Activated CD8-positive, alpha-beta T cell treated with anti-CD3 and anti-CD28 coated beads for 36 hours (primary cell): ENCODE data around the gene NPTXR. TPM values are rescaled to one million over a fixed set of nuclear protein-coding genes. Genes with fewer than 3 reads are reported as not detected.

Experiments used
- ATAC-seq: fragments of 200-7000 bp; cut with Tn5 transposase; one replicate; pipeline ENCODE4 v1.10.0; 2021; ENCODE audit warnings: mild to moderate bottlenecking, moderate library complexity
- CTCF ChIA-PET: fragments of 350-600 bp; sonication (Branson Sonifier 250); formaldehyde crosslinking; loops from one replicate; lab custom pipeline; 2021; ENCODE audit warnings: antibody characterized with exemption; lab: Charles Lee
- POLR2A ChIA-PET: fragments of 350-600 bp; sonication (Branson Sonifier 250); formaldehyde crosslinking; loops from one replicate; lab custom pipeline; 2021; ENCODE audit warnings: antibody characterized with exemption; lab: Charles Lee
- DNase-seq: peaks from one replicate; pipeline ENCODE4 v3.0.0-alpha.2; 2020
- H3K27ac Mint-ChIP-seq: one replicate; pipeline ENCODE4 v1.8.0; 2021; ENCODE audit warnings: mild to moderate bottlenecking, mixed read lengths
- H3K27me3 Mint-ChIP-seq: one replicate; pipeline ENCODE4 v1.8.0; 2021; ENCODE audit warnings: mixed read lengths
- H3K36me3 Mint-ChIP-seq: one replicate; pipeline ENCODE4 v1.8.0; 2021; ENCODE audit warnings: low read depth, mixed read lengths
- H3K4me1 Mint-ChIP-seq: one replicate; pipeline ENCODE4 v1.8.0; 2021; ENCODE audit warnings: low read depth, mixed read lengths
- H3K4me3 Mint-ChIP-seq: one replicate; pipeline ENCODE4 v1.8.0; 2021; ENCODE audit warnings: mild to moderate bottlenecking, moderate library complexity, mixed read lengths
- H3K9me3 Mint-ChIP-seq: one replicate; pipeline ENCODE4 v1.8.0; 2021; ENCODE audit warnings: mixed read lengths
- intact Hi-C: fragments of 100-400 bp; cut with micrococcal nuclease; formaldehyde crosslinking; loops from one replicate; pipeline ENCODE4 v1.10.0; 2022
- total RNA-seq, 2 experiments: library from RNA; stranded (reverse); gene quantifications; one replicate each; pipeline ENCODE4 v1.2.3, GENCODE V29; 2021
- TF ChIP-seq, protein P1 (sequence below): fragments of 200-600 bp; IDR thresholded peaks from one replicate; pipeline ENCODE4 v1.8.0; 2022; ENCODE audit warnings: antibody characterized with exemption, mild to moderate bottlenecking

The NPTXR gene
- total RNA-seq, 2 experiments from 2014 or later: 0.69 to 0.83 TPM

DNA sequence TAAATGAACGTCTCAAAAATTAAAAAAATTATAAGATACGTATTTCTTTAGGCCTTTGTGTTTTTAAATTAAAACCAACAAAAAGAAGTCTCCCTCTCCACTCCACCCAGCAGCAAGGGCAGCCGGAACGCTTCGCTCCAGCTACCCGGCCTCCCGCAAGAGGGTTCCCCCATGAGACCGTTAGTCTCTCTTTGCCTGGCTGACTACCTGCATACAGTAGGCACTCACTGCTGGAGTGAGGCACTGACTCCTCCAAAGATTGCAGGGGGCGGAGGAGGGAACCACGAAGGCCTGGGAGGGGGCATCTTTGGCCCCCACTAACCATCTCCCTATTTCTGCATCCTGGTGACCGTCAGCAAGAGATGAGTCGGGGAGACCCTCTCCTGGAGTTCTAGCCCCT lies 18.1 kb upstream of the NPTXR start:
- DNase-seq (no peak), ATAC-seq (no peak)
- H3K27me3 Mint-ChIP-seq: no peaks in the 10 kb centered on the region
- H3K9me3 Mint-ChIP-seq: no peaks in the 10 kb centered on the region
- TF ChIP-seq, protein P1, sequence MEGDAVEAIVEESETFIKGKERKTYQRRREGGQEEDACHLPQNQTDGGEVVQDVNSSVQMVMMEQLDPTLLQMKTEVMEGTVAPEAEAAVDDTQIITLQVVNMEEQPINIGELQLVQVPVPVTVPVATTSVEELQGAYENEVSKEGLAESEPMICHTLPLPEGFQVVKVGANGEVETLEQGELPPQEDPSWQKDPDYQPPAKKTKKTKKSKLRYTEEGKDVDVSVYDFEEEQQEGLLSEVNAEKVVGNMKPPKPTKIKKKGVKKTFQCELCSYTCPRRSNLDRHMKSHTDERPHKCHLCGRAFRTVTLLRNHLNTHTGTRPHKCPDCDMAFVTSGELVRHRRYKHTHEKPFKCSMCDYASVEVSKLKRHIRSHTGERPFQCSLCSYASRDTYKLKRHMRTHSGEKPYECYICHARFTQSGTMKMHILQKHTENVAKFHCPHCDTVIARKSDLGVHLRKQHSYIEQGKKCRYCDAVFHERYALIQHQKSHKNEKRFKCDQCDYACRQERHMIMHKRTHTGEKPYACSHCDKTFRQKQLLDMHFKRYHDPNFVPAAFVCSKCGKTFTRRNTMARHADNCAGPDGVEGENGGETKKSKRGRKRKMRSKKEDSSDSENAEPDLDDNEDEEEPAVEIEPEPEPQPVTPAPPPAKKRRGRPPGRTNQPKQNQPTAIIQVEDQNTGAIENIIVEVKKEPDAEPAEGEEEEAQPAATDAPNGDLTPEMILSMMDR: no peak
- peaks cover 3% of the 10 kb centered on the region for H3K4me1 Mint-ChIP-seq
- peaks cover 5% of the 10 kb centered on the region for H3K36me3 Mint-ChIP-seq
- ChIA-PET CTCF (interaction anchor here (1.4 to 13.2 kb wide), 2 partner anchors 8 to 19 kb away, joined by 4 to 85 read pairs; partner anchors contain the start of gene CBX6), POLR2A (interaction anchor here (1.0 to 3.8 kb wide), 5 partner anchors 9 to 400 kb away, joined by 3 to 17 read pairs (median 5); partner anchors contain the start of gene NPTXR)
- no peak overlapping the region for H3K27ac Mint-ChIP-seq
- no peak overlapping the region for H3K4me3 Mint-ChIP-seq
- intact Hi-C loops: no loop called here

DNA sequence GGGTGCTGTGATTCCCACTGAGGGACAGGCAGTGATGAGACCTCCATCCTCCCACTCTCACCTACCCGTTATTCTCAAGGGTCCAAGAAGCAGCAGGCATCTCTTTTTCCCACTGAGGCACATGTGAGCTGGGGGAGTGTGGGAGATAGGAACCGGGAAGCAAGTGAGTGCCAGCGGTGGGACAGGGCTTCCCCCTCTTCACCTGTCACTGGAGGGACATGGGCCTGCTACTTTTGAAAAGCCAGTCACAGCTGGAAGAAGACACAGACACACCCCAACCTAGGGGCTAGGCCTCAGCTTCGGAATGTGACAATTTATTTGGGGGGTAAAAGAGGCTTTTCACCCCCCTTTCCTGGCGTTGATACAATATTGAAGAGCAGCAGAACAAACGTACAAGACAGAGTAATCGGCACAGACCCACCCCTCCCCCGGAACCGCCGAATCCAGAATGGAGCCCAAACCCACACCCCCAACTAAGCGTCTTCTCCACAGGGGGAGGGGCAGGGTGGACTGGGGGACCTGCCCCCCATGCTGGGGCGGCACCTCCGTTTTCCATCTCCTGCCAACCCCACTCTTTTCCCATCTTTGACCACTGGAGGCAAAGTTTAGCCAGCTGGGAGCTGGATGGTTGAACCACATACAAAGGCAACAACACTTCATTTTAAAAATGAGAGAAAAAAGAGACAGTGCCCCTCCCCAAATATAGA lies 17.5 kb upstream of the NPTXR start:
- ATAC-seq (no peak), DNase-seq (no peak)
- ChIA-PET CTCF (interaction anchor here (1.4 to 13.2 kb wide), 2 partner anchors 9 to 18 kb away, joined by 4 to 85 read pairs; partner anchors contain the start of gene CBX6), POLR2A (interaction anchor here (0.5 to 3.8 kb wide), 10 partner anchors 9 to 919 kb away, joined by 3 to 17 read pairs (median 4); partner anchors contain the start of gene NPTXR)
- Mint-ChIP-seq H3K27ac (no peak overlapping the region), H3K9me3 (no peaks in the 10 kb centered on the region), H3K36me3 (peaks cover 5% of the 10 kb centered on the region), H3K27me3 (no peaks in the 10 kb centered on the region), H3K4me3 (no peak overlapping the region), H3K4me1 (peaks cover 3% of the 10 kb centered on the region)
- TF ChIP-seq, protein P1: no peak
- intact Hi-C loops: no loop called here

DNA sequence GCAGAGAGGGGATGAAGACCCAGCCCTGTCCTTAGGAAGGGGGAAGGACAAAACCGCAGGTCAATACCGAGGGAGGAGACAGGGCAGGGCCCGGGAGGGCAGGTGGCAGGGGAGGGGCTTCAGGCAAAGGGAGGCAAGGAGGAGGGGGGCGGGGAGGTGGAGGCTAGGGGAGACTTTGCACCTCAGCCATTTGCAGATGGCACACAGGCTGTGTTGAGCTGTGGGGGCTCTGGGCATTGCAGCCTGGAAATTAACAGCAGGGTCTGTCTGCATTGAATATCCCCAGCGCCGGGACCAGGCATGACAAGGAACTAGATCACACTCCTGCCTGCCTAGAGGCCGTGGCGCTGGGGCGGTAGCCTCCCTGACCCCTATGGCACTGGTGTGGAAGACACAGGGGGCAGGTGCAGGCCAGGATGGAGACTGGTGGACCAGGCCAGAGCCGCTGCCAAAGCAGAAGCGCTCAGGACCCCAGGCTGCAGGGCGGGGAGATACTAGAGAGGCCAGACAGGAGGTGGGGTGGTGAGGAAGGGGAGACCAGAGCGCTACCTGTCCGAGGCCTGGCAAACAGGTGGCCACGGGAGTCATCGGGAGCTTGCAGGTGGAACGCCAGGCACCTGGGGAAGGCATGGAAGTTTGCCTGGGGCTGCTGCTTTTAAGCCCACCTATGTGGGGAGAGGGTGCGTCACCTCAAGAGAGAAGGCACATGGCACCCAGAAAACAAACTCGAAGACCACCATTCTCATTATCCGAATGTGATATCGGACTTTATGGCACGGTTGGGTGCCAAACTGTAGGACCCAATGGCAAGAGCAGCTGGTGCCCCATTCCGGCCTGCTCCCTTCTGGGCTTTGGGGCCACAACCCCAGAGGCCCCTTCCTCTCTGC lies 16.7 kb upstream of the NPTXR start:
- H3K9me3 Mint-ChIP-seq: no peaks in the 10 kb centered on the region
- POLR2A ChIA-PET: interaction anchor here (0.5 to 3.8 kb wide), 13 partner anchors 8 to 920 kb away, joined by 3 to 17 read pairs (median 4); partner anchors contain the start of gene NPTXR
- CTCF ChIA-PET: interaction anchor here (13.2 kb wide), 1 partner anchor 10 kb away, joined by 85 read pairs; the partner anchor contains the start of gene CBX6
- no peak for DNase-seq
- no peaks in the 10 kb centered on the region for H3K27me3 Mint-ChIP-seq
- H3K4me3 Mint-ChIP-seq: no peak overlapping the region
- intact Hi-C loops: no loop called here
- peaks cover 3% of the 10 kb centered on the region for H3K4me1 Mint-ChIP-seq
- H3K27ac Mint-ChIP-seq: no peak overlapping the region
- peak; percentile 25 for ATAC-seq
- peaks cover 3% of the 10 kb centered on the region for H3K36me3 Mint-ChIP-seq
- TF ChIP-seq, protein P1: no peak

DNA sequence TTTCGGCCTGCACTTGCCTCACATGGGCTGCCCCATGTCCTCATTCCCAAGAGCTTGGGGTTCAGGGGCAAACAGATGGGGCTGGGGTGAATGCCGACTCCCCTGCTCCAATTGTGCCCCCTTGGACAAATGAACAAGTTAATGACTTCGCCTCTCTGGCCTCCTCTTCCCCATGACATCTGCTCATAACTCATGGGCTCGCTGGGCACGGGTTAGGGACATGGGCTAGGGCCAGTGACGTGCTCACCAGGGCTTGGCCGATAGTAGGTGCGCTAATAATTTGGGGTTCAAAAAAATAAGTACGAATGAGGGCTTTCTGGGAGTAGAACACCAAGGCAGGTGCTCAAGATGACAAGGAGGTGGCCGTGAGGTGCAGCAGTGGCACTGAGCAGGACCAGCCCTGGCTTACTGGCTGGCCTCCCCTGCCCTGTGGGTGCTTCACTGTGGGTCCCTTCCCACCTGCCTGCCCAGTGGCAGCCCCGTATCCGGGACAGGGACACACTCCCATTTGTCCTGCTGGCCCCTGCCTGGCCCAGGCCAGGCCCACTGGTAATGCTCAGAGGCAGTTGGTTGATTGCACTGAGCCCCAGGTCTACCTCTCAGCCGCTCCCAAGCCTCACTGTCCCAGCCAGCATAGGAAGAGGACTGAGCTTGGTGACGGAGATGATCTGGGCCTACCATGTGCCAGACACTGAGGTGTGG lies 15.9 kb upstream of the NPTXR start:
- TF ChIP-seq, protein P1: no peak
- no peak overlapping the region for H3K4me3 Mint-ChIP-seq
- DNase-seq (no peak), ATAC-seq (peak; percentile 14)
- peaks cover 3% of the 10 kb centered on the region for H3K4me1 Mint-ChIP-seq
- ChIA-PET POLR2A (interaction anchor here (0.7 to 3.8 kb wide), 7 partner anchors 11 to 453 kb away, joined by 3 to 17 read pairs (median 4); no protein-coding TSS in a partner anchor), CTCF (interaction anchor here (13.2 kb wide), 1 partner anchor 11 kb away, joined by 85 read pairs; the partner anchor contains the start of gene CBX6)
- H3K27ac Mint-ChIP-seq: no peak overlapping the region
- H3K27me3 Mint-ChIP-seq: no peaks in the 10 kb centered on the region
- intact Hi-C loops: no loop called here
- H3K36me3 Mint-ChIP-seq: no peaks in the 10 kb centered on the region
- no peaks in the 10 kb centered on the region for H3K9me3 Mint-ChIP-seq
